Measurements from ENCODE around the gene TBX4.
"Not testable (repeated sequence)": the region's sequence is repeated elsewhere in the genome, so short reads cannot be mapped to it uniquely, and the experiment has no call there.

Gene TBX4

DNA sequence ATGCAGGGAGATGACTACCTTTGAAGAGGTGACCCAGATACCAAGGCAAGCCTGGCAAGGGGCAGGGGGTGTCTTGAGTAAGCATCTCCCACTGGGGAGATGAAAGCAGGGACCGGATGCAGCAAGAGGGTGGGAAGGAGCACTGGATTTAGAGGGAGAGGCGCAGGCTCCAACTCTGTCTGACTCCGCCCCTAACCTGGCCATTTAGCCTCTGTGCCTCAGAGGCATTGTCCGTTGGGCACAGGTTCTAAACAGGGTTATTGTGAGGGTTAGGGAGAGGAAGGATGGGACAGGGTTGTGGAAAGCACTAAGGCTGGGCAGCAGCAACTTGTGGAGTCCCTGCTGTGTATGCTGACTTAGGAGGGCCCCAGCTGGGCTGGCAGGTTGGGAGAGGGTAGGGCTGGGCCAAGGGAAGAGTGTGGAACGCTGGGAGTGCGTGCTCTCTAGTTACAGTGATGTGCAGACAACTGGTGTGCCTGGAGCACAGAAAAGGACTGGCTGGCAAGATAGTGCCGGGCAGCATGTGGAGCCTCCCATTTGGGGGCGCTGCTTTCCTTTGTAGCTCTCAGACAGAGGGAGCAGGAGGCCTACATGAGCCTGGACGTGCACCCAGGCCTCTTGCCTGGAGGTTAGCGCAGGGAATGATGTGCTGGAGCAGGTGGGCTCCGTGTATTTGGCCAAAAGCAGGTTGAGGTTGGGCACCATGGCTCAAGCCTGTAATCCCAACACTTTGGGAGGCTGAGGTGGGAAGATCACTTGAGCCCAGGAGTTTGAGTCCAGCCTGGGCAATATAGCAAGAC is 26.3 kb upstream of the TBX4 start:
- no peak overlapping the region for H3K4me3 ChIP-seq
- H3K27ac ChIP-seq = no peak overlapping the region

- no peak overlapping the region for H3K27ac ChIP-seq
- no peak overlapping the region for H3K4me3 ChIP-seq
These were observed 25.5 kb upstream of the TBX4 start for GRCh38 chr17:61426482-61427304.

- Histone ChIP-seq H3K27ac (no peak overlapping the region), H3K4me3 (no peak overlapping the region)
These were observed 24.7 kb upstream of the TBX4 start for GRCh38 chr17:61427567-61427966.

DNA sequence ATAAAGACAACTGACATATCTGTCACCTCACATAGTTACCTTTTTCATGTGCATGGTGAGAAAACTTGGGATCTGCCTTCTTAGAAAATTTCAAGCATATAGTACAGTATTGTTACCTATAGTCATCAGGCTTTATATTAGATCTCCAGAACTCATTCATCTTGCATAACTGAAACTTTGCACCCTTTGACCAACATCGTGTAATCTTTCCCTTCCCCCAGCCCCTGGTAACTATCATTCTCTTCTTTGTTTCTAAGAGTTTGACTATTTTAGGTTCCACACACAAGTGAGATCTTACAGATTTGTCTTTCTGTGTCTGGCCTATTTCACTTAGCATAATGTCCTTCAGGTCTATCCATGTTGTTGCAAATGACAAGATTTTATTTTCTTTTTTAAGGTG is 22.9 kb upstream of the TBX4 start:
- Histone ChIP-seq H3K4me3 (no peak overlapping the region), H3K27ac (no peak overlapping the region)

- not testable (repeated sequence) for H3K4me3 ChIP-seq, H3K27ac ChIP-seq
These were observed 22.4 kb upstream of the TBX4 start for GRCh38 chr17:61429831-61430230.

- H3K4me3 ChIP-seq = no peak overlapping the region
- H3K27ac ChIP-seq = no peak overlapping the region
These were observed 20.5 kb upstream of the TBX4 start for GRCh38 chr17:61431594-61432311.

DNA sequence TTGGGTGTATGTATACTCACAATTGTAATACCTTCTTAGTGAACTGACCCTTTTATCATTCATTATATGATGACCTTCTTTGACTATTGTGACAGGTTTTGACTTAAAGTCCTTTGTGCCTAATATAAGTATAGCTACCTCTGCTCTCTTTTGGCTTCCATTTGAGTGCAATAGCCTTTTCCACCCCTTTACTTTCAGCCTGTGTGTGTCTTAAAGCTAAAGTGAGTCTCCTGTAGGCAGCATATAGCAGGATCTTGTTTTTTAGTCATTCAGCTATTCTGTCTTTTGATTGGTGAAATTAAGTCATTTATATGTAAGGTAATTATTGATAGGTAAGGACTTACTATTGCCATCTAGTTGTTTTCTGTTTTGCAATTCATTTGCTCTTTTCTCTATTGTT is 15.9 kb upstream of the TBX4 start:
- no peak overlapping the region for H3K27ac ChIP-seq
- no peak overlapping the region for H3K4me3 ChIP-seq

GRCh38 chr17:61436995-61437704 is 15.1 kb upstream of the TBX4 start:
- H3K27ac ChIP-seq = no peak overlapping the region
- no peak overlapping the region for H3K4me3 ChIP-seq

DNA sequence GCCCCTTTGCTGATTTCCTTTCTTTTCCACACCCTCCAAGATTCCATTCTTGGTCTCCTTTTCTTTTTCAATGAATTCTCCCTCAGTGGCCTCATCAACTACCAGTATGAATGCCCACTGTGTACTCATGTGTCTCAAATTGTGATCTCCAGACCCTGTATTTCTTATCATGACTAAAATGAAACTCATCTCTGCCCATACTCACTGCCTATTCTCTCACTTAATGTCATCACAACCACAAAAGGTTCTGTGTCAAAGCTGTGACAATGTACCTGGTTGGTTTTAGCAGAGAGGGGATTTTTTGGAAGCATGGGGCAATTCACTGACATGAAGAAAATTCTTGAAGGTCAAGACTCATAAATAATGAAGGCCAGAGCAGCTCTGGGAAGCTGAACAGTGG is 11.5 kb upstream of the TBX4 start:
- Histone ChIP-seq H3K4me3 (no peak overlapping the region), H3K27ac (no peak overlapping the region)

DNA sequence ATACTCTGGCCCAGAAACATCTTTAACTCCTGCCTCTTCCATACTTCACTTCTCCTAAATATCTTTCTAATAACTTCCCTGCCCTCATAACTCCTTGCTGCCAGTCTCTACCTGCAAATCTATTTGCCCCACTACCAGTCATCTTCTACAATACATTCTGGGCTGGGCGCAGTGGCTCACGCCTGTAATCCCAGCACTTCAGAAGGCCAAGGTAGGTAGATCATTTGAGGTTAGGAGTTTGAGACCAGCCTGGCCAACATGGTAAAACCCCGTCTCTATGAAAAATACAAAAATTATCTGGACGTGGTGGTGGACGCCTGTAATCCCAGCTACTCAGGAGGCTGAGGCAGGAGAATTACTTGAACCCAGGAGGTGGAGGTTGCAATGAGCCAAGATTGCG is 10.7 kb upstream of the TBX4 start:
- H3K4me3 ChIP-seq, H3K27ac ChIP-seq: not testable (repeated sequence)

- Histone ChIP-seq H3K4me3 (no peak overlapping the region), H3K27ac (no peak overlapping the region)
These were observed 10.0 kb upstream of the TBX4 start for GRCh38 chr17:61442136-61442775.

DNA sequence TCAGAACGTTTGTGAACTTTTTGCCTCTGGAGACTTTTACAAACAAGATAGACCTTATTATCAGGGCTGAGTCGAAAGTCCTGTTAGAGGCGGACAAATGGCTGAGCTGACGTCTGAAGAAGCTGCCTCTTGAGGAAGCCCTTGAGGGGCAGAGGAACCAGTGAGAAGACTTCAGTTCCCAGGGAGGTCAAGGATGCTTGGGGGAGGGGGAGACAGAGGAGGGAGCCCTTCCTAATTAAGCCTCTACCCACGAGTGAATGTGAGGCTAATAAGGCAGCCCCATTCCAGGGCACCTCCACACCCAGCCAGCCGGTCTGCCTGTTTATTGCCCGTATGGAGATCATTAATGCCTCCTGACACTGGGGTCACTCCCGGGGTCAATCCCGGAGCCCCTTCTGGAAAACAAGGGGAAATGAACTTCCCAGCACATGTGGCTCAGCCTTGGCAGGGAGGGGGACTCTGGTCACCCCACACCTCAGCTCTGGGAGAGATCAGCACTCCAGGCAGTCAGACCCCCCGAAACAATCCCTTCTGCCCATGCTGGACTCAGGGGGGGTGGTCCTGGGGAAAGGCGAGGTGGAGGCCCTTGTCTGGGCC is 9.2 kb upstream of the TBX4 start:
- Histone ChIP-seq H3K27ac (no peak overlapping the region), H3K4me3 (no peak overlapping the region)

DNA sequence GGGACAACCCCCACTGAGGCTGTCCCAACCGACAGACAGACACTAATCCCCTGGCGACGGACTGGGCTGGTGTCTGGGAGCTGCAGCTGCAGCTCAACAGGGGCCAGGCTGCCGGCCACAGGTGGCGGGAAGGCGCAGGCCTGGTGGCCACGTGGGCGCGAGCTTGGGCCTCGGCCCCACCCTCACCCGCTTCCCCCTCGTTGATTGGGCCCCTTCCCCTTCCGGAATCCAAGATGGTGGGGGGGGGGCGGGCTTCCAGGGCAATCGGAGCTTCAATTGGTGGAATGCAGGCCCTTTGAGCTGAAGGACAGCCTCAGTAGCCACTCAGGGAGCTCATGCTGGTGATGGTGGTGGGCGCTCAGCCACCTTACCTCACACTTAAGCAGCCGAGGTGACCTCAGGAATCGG is 8.7 kb upstream of the TBX4 start:
- Histone ChIP-seq H3K27ac (no peak overlapping the region), H3K4me3 (no peak overlapping the region)

DNA sequence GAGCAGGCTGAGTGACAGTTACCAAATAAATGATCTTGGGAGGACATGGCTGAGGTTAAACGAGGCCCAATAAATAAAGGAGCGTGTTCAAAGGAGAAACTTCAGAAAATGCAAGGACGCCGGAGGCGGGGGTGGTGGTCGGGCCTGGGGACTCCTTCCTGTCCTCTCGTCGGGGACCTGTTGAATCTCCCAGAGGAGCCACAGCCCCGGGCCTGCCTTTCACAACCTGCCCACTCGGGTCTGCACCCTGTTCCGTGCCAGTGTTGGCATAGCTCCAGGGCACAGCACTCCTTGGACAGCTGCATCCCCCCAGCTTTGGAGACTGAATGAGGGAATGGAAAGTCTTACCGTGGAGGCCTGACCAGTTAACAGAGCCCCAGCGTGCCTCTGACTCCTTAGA is 8.1 kb upstream of the TBX4 start:
- H3K4me3 ChIP-seq = no peak overlapping the region
- H3K27ac ChIP-seq = no peak overlapping the region

DNA sequence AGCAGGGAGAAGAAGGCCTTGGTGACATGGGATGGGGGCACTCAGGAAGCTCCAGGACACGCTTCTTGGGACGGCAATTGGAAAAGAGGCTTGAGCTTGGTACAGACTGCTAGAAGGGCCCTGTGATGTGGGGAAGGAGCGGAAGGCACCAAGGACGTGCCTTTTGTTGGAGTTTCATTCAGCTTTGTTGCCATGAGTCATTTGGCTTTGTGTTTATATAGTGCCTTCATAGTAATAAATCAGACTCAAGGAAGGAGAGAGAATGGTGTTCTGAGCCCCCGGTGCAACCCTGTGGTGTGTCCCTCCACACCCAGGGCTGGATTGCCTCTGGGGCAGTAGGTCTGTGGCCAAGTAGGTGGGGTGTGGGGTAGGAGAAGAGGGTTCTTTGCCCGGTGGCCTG is 7.4 kb upstream of the TBX4 start:
- Histone ChIP-seq H3K4me3 (no peak overlapping the region), H3K27ac (no peak overlapping the region)

DNA sequence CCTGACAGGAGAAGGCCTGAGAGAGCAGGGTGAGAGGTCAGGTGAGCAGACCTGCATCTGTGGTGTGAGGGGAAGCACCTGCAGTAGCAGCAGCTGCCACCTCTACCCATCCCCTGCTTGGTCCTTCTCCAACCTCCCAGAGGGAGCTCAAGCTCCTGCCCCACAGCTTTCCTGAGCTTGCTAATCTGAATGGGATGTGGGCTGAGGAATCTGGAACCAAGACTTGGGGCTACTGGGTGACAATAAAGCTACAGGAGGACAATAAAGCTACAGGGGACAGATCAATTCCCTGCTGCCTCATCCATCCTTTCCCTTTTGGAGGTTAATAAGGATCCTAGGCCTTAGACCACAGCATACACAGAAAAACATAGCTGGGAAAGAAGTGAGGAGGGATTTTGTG is 4.9 kb upstream of the TBX4 start:
- Histone ChIP-seq H3K4me3 (no peak overlapping the region), H3K27ac (no peak overlapping the region)

DNA sequence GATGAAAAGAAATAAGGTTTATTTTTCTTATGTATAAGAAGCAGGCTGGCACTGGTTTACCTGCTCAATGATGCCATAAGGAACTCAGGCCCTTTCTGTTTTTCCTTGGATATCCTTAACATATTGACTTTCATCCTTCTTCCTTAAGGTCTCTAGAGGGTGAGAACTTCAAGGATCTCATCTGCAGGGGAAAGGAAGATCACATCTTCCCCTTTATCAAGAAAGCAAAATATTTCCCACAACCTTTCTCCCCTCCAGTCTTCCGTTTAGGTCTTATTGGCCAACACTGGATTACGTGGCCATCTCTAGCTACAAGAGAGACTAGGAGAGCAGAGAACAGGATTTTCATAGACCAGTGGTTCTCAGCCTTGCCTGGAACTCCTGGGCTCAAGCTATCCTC is 4.2 kb upstream of the TBX4 start:
- H3K27ac ChIP-seq = no peak overlapping the region
- H3K4me3 ChIP-seq = no peak overlapping the region

- not testable (repeated sequence) for H3K27ac ChIP-seq, H3K4me3 ChIP-seq
These were observed 3.1 kb upstream of the TBX4 start for GRCh38 chr17:61449140-61449539.

Measured in skin epidermis (tissue), 12 donors.